Measurements from ENCODE around the gene ADAM19. TPM values are rescaled to one million over a fixed set of nuclear protein-coding genes. Genes with fewer than 3 reads are reported as not detected.

The ADAM19 gene
- total and polyA plus RNA-seq, 2 experiments from 2014 or later, result 9.1 to 13.2 TPM

GRCh38 chr5:157597277-157597676, 21.7 kb upstream of the ADAM19 start (continued):
- TF ChIP-seq ZNF462 (CRISPR knock-in tag; IDR thresholded peaks at IDR 0.05) (no peak), ZNF114 (CRISPR knock-in tag; IDR thresholded peaks at IDR 0.05) (no peak), NANOG (IDR thresholded peaks at IDR 0.05; ENCODE audit: borderline replicate concordance) (no peak), POLR2AphosphoS5 (IDR thresholded peaks at IDR 0.05; ENCODE audit: low read depth) (no peak), ETS1 (IDR thresholded peaks at IDR 0.05) (no peak), EZH2phosphoT487 (IDR thresholded peaks at IDR 0.05; ENCODE audit: unreplicated experiment) (no peak), CTCF (conservative IDR thresholded peaks at IDR 0.05; ENCODE audit: low read depth in 2 of 2) (no peak)

DNA sequence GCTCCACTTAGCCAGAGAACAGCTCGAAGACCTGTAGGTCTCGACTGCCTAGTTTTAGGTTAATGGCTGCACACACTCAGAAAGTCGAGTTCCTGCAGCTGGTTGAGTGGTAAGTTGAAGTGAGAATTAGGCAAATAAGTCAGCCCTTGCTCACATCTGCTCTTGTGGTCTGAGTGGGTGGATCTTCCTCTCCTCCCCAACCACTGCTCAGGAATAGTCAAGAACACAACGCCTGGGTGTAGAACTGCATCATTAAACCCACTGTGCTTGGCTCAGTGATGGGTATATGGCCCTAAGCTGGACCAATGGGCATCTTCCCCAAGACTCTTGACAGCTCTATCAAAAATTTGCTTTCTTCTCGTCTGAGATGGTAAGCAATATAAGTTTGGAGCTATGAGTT, 20.9 kb upstream of the ADAM19 start:
- DNase-seq (ENCODE audit: low spot score) (no peak), ATAC-seq (no peak)
- Mint-ChIP-seq H3K9me3 (no peaks in the 10 kb centered on the region), H3K4me3 (no peak overlapping the region), H3K27ac (no peak overlapping the region), H3K27me3 (ENCODE audit: insufficient read depth, low read depth, poor library complexity) (no peaks in the 10 kb centered on the region), H3K36me3 (ENCODE audit: low read depth) (no peaks in the 10 kb centered on the region), H3K4me1 (no peaks in the 10 kb centered on the region; the same call in 1 of the 3 replicates)
- Histone ChIP-seq H3K27me3 (ENCODE audit: insufficient read depth) (no peaks in the 10 kb centered on the region), H3K4me2 (no peak overlapping the region), H3K9me2 (ENCODE audit: insufficient read depth) (no peaks in the 10 kb centered on the region), H3K36me3 (ENCODE audit: insufficient read depth) (no peaks in the 10 kb centered on the region), H3K4me1 (ENCODE audit: insufficient read depth) (no peaks in the 10 kb centered on the region), H3K27ac (ENCODE audit: low read depth) (no peak overlapping the region), H3K4me3 (no peak overlapping the region), H2AFZ (no peak overlapping the region), H3K79me2 (replicated peaks; ENCODE audit: insufficient read depth) (no peaks in the 10 kb centered on the region), H4K20me1 (replicated peaks; ENCODE audit: insufficient read depth) (no peaks in the 10 kb centered on the region), H3F3A (replicated peaks; ENCODE audit: low read depth) (no peaks in the 10 kb centered on the region)
- TF ChIP-seq STAT1 (IDR thresholded peaks at IDR 0.05; ENCODE audit: unreplicated experiment), result no peak
- no peak for TF ChIP-seq EZH2 (IDR thresholded peaks at IDR 0.05; ENCODE audit: low read depth, unreplicated experiment)
- no peak for TF ChIP-seq CREB1 (CRISPR knock-in tag; IDR thresholded peaks at IDR 0.05; ENCODE audit: low read depth)
- TF ChIP-seq ZNF114 (CRISPR knock-in tag; IDR thresholded peaks at IDR 0.05), result no peak

All from GM23338 (cell line).